H4 (cell line): ENCODE data around the gene CHST15. TPM values are rescaled to one million over a fixed set of nuclear protein-coding genes. Genes with fewer than 3 reads are reported as not detected.

Experiments used
- DNase-seq: peaks from one replicate; pipeline ENCODE4 v3.0.0-alpha.2; 2015; ENCODE audit warnings: low spot score
- total RNA-seq: library from RNA; depleted of rRNA; stranded (reverse); fragments of >200 nt; shearing (Covaris generic); gene quantifications from 2 replicates; pipeline ENCODE4 v1.2.3, GENCODE V29; 2014

Gene CHST15
- total RNA-seq, 1 experiment from 2014 or later: 4.0 TPM

DNA sequence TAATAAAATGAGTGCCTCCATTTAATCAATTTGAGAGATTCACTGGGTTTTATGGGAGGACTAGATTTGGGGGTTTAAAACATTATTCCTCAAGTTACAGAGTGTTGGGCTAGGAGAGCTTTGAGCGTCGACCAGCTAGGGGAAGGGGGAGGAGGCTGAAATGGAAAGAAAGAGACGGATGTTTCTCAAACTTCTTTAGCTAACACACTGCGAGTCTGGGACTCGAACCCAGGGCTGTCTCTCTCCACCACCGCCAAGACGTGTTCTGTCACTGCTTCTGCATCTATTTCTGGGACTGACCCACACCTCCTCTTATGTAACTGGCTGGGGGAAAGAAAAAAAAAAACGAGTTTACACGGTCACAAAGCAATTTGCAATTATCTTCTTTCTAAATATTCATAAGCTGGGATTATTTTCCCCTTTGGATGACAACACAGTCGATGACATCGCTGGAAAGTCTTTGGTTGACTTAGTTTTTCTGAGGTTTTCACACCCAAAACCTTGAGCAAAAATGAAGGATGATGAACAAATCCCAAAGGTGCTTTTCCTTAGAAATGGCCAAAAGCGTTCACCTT lies 27.2 kb downstream of the CHST15 start:
- DNase-seq: no peak

DNA sequence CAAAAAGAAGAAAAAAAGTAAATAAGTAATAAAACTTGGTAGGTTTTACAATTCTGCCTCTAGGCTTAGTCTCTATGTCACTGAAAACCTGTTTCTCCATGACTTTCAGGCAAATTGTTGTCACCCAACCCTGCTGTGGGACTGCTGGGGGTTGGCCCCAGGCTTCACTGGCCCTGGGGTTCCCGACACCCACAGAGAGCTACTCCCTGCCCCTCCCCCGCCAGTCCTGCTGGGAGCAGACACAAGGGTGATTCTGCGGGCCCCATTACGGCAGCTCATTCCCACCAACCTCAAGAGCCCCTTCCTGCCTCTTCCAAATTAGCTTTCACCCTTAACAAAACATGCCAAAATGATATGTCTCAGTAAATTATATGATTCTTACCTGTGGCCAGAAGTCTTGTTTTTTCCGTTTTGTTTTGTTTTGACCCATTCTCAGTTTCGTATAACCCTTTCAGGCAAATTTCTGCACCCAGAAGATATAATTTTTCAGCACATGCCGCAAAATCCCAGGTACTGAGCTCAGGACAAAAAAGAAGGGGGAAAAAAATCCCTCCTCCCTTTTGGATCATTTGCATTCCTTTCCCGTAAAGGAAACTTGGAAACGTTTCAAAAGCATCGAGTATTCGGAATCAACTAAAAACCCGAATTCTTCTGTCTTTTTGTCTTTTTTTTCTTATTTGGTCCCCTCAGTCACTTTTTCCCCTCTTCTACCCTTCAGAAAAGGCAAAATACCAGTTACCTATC lies 27.8 kb downstream of the CHST15 start:
- DNase-seq: no peak

DNA sequence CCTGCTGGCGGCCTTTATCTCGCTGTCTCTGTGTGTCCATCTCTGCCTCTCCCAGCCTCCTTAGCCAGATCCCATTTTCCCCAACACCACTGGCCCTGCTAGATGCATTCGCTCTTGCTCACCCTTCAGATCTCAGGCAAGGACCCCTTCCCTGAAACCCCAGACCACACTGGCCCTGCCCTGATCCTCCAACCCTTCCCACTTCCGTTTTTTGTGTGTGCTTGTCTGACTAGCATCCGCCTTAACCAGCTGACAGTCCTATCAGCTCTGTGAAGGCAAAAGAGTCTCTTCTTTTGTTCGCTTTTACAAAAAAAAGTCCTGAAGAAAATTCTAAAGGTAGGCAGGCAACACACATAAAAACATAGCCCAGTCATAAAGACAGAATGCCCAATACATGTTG lies 28.7 kb downstream of the CHST15 start:
- DNase-seq: no peak

GRCh38 chr10:124063750-124064603 lies 29.4 kb downstream of the CHST15 start:
- no peak for DNase-seq

GRCh38 chr10:124062390-124062789 lies 31.0 kb downstream of the CHST15 start:
- DNase-seq: no peak

- no peak for DNase-seq
Measured at GRCh38 chr10:124061030-124061429, 32.4 kb downstream of the CHST15 start.

- no peak for DNase-seq
Measured at GRCh38 chr10:124060148-124060720, 33.2 kb downstream of the CHST15 start.

- no peak for DNase-seq
Measured at GRCh38 chr10:124059551-124059950, 33.8 kb downstream of the CHST15 start.

DNA sequence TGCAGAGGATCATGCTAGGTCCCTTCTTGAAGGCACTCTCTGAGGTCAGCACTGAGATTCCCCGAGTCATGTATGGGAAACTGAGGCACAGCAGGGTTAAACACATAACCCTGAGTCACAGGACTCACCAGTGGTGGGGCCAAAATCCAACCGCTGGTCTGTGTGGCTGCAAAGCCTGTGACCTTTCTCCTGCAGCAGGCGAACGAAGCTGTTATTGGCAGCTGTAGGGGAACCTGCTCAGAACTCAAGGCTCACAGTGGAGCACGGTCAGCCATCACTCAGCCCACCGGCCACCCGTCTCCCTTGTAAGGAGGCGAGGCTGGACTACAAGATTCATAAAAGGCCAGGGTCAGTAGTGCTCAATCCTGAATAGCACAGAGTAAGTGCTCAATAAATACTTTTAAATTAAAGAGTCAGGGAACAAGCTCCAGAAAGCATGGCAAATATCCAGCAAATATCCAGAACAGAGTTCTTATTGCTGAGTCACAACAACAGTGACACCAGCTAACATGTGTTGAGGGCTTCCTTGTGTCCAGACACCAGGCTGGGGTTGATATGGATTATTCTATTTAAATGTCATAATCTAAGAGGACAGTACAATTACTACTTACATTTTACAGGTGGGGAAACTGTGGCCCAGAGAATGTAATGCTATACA lies 34.9 kb downstream of the CHST15 start:
- DNase-seq: no peak

DNA sequence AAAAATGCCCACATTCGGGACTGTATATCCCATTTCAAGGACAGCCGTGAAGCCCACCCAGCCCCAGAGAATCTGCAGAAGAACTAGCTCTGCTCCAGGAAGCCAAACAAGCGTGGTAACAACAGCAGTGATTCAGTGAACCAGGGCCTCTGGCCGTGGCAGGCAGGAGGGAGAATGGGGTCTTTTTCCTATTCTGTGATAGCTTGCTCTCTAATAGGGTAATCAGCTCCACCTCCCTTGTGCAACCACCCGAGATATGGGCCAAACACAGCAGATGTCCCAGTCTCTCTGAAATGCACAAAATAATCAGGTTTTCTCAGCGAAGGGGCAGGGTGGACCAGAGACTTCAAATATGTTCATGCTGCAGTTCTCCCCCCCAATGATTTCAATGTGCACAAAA lies 35.8 kb downstream of the CHST15 start:
- DNase-seq: no peak

DNA sequence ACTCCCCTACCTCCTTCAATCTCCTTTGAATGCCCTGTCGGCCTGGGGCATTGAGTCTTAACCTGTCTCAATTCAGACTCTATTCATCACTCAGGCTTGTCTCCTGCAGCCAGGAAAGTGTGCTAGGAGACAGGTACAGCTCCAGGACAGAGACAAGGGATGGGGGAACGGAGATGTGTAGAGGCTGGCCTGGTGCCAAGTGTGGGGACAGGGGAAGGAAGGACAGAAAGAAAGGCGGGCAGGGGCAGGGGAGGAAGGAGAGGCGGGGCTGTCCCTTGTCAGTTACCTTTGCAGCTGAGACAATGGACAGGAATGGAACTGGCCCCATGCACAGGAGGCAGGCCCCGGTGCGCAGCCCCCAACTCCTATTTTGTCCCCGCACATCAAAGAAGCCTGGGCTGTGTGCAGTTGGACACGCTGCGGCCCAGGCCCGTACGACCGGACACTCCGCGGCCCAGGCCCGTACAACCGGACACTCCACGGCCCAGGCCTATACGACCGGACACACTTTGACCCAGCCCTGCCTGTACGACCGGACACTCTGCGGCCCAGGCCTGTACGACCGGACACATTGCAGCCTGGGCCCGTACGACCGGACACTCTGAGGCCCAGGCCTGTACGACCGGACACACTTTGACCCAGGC lies 36.9 kb downstream of the CHST15 start:
- no peak for DNase-seq

GRCh38 chr10:124053971-124054370 lies 39.4 kb downstream of the CHST15 start:
- DNase-seq: peak; percentile 14

DNA sequence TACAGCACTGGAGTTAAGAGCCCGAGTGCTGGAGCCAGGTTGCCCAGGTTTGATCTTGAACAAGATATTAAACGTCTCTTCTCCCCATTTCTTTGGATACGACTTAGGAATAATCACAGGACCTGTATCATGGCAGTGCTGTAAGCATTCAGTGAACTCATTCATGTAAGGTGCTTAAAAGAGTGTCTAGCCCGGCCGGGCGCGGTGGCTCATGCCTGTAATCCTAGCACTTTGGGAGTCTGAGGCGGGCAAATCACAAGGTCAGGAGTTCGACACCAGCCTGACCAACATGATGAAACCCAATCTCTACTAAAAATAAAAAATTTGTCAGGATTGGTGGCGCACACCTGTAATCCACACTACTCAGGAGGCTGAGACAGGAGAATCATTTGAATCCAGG lies 40.8 kb downstream of the CHST15 start:
- no peak for DNase-seq

DNA sequence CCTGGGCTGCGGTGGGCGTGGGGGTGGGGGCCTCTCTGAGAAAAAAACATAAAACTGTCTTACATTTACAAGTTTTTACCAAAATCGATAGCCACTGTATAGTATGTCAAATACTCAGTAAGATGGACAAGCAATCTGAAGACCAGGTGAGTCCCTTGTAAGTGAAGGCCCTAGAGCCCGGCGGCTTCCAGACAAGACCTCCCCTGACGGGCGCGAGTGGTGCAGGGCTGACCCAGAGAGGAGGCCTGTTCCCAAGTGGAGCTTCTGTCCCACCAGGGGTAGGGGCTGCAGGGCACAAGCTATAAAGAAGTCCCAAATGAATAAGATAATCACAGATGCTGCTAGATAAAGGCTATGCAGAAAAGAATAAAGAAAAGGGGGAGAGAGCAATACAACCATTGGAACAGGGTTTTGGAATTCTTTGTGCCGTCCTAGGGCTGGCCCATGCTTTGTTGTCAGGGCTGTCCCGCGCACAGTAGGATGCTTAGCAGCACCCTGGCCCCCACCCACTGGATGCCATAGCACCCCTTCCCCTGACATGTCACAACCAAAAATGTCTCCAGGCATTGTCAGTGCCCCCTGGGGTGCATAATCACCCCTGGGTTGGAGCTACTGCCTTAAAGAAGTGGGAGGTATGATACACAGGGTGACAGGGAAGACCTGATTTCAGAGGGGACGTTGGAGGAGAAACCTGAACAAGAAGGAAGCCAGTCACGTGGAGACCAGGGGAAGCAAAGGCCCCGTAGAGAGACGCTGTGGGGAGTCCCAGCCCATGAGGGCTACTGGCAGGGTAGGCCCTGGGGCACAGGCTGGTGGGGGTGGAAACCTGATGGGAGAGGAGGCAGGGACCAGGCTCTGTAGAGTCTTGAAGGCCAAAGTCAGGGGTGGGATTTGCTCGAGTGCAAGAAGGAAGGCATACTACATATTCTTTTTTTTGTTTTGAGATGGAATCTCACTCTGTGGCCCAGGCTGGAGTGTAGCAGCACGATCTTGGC lies 43.1 kb downstream of the CHST15 start:
- DNase-seq: no peak

DNA sequence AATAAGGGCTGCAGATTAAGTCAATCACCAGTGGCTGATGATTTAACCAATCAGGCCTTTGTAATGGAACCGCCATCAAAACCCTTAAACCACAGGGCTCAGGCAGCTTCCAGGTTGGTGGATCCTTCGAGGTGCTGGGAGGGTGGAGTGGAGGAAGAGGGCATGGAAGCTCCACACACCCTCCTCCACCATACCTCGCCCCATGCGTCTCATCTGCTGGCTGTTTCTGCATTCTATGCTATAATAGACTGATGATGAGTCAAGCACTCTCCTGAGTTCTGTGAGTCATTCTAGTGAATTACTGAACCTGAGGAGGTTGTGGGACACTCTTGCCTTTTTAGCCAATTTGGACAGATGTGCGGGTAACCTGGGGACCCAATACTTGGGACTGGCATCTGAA lies 43.9 kb downstream of the CHST15 start:
- no peak for DNase-seq

GRCh38 chr10:124048371-124049290 lies 44.8 kb downstream of the CHST15 start:
- no peak for DNase-seq

- DNase-seq: no peak
Measured at GRCh38 chr10:124047427-124048152, 45.8 kb downstream of the CHST15 start.

- no peak for DNase-seq
Measured at GRCh38 chr10:124045801-124046355, 47.5 kb downstream of the CHST15 start.
